Measurements from ENCODE around the gene COMT.

- TF ChIP-seq CTCF (IDR thresholded peaks at IDR 0.05 in 4 of 5, conservative IDR thresholded peaks at IDR 0.05 in 1 of 5): no peak
- TF ChIP-seq POLR2A (IDR thresholded peaks at IDR 0.05): no peak
Observed at GRCh38 chr22:20003304-20003703, 61.7 kb downstream of the COMT start.
